ENCODE data around the gene HEXB.
"Not testable (repeated sequence)": the region's sequence is repeated elsewhere in the genome, so short reads cannot be mapped to it uniquely, and the experiment has no call there.

HEXB gene

GRCh38 chr5:74693191-74693590 lies 8.2 kb downstream of the HEXB start:
- DNase-seq (ENCODE audit: low spot score) = no peak
- TF ChIP-seq CTCF (IDR thresholded peaks at IDR 0.05; ENCODE audit: extremely low read depth, insufficient read depth, missing control alignments) = no peak

GRCh38 chr5:74717596-74717995 lies 32.6 kb downstream of the HEXB start:
- TF ChIP-seq CTCF (IDR thresholded peaks at IDR 0.05; ENCODE audit: extremely low read depth, insufficient read depth, missing control alignments) = no peak
- no peak for DNase-seq (ENCODE audit: low spot score)
- in situ Hi-C loops (cut with MboI; ENCODE audit: low pct_unique_long_range_greater_than_20kb, low sequenced_read_pairs, unreplicated experiment) = no loop called here

More at GRCh38 chr5:74693191-74693590, 8.2 kb downstream of the HEXB start:
- in situ Hi-C loops (cut with MboI; ENCODE audit: low pct_unique_long_range_greater_than_20kb, low sequenced_read_pairs, unreplicated experiment) = no loop called here

- no peak for TF ChIP-seq CTCF (IDR thresholded peaks at IDR 0.05; ENCODE audit: extremely low read depth, insufficient read depth, missing control alignments)
- DNase-seq (ENCODE audit: low spot score) = no peak
- in situ Hi-C loops (cut with MboI; ENCODE audit: low pct_unique_long_range_greater_than_20kb, low sequenced_read_pairs, unreplicated experiment) = no loop called here
Measured at GRCh38 chr5:74722271-74722670, 37.2 kb downstream of the HEXB start.

GRCh38 chr5:74725331-74725730 lies 40.3 kb downstream of the HEXB start:
- no peak for TF ChIP-seq CTCF (IDR thresholded peaks at IDR 0.05; ENCODE audit: extremely low read depth, insufficient read depth, missing control alignments)

GRCh38 chr5:74736759-74737158 lies 51.7 kb downstream of the HEXB start:
- no peak for DNase-seq (ENCODE audit: low spot score)
- in situ Hi-C loops (cut with MboI; ENCODE audit: low pct_unique_long_range_greater_than_20kb, low sequenced_read_pairs, unreplicated experiment) = no loop called here
- no peak for TF ChIP-seq CTCF (IDR thresholded peaks at IDR 0.05; ENCODE audit: extremely low read depth, insufficient read depth, missing control alignments)

More at GRCh38 chr5:74725331-74725730, 40.3 kb downstream of the HEXB start:
- no peak for DNase-seq (ENCODE audit: low spot score)
- in situ Hi-C loops (cut with MboI; ENCODE audit: low pct_unique_long_range_greater_than_20kb, low sequenced_read_pairs, unreplicated experiment) = no loop called here

- in situ Hi-C loops (cut with MboI; ENCODE audit: low pct_unique_long_range_greater_than_20kb, low sequenced_read_pairs, unreplicated experiment) = no loop called here
- no peak for DNase-seq (ENCODE audit: low spot score)
- TF ChIP-seq CTCF (IDR thresholded peaks at IDR 0.05; ENCODE audit: extremely low read depth, insufficient read depth, missing control alignments) = no peak
Measured at GRCh38 chr5:74738406-74738805, 53.4 kb downstream of the HEXB start.

GRCh38 chr5:74748742-74749141 lies 63.7 kb downstream of the HEXB start:
- DNase-seq (ENCODE audit: low spot score); in situ Hi-C loops (cut with MboI; ENCODE audit: low pct_unique_long_range_greater_than_20kb, low sequenced_read_pairs, unreplicated experiment): not testable (repeated sequence)
